GM23338 (cell line): ENCODE data around the gene ATP9B. TPM values are rescaled to one million over a fixed set of nuclear protein-coding genes. Genes with fewer than 3 reads are reported as not detected.

Source experiments
- ATAC-seq: fragments of 200-7000 bp; cut with Tn5 transposase; 3 replicates; pipeline ENCODE4 v1.9.1; 2020
- DNase-seq: peaks from one replicate; pipeline ENCODE4 v3.0.0-alpha.2; 2015; ENCODE audit warnings: low spot score
- H2AFZ ChIP-seq: fragments of 200-600 bp; sonication (generic); 2 replicates; pipeline ENCODE4 v1.8.0; 2016; ENCODE audit warnings: antibody characterized with exemption, mild to moderate bottlenecking, moderate library complexity
- H3F3A ChIP-seq: fragments of 200-600 bp; sonication (generic); replicated peaks from 2 replicates; pipeline ENCODE4 v1.8.0; 2017; ENCODE audit warnings: antibody characterized with exemption, mixed run types, low read depth
- H3K27ac ChIP-seq: fragments of 200-600 bp; sonication (generic); 2 replicates; pipeline ENCODE4 v1.6.1; 2016; ENCODE audit warnings: low read depth
- H3K27me3 ChIP-seq: fragments of 200-600 bp; sonication (generic); 2 replicates; pipeline ENCODE4 v1.8.0; 2016; ENCODE audit warnings: mild to moderate bottlenecking, mixed run types, moderate library complexity; ENCODE audit not compliant: insufficient read depth
- H3K36me3 ChIP-seq: fragments of 200-600 bp; sonication (generic); 2 replicates; pipeline ENCODE4 v1.8.0; 2016; ENCODE audit warnings: mild to moderate bottlenecking; ENCODE audit not compliant: insufficient read depth
- H3K4me1 ChIP-seq: fragments of 200-600 bp; sonication (generic); 2 replicates; pipeline ENCODE4 v1.8.0; 2016; ENCODE audit warnings: mild to moderate bottlenecking, moderate library complexity; ENCODE audit not compliant: insufficient read depth
- H3K4me2 ChIP-seq: fragments of 200-600 bp; sonication (generic); 2 replicates; pipeline ENCODE4 v1.7.1; 2017; ENCODE audit warnings: mixed run types
- H3K4me3 ChIP-seq: fragments of 200-600 bp; sonication (generic); 2 replicates; pipeline ENCODE4 v1.6.1; 2016; ENCODE audit warnings: mixed run types
- H3K79me2 ChIP-seq: fragments of 200-600 bp; sonication (generic); replicated peaks from 2 replicates; pipeline ENCODE4 v1.8.0; 2017; ENCODE audit warnings: mild to moderate bottlenecking; ENCODE audit not compliant: insufficient read depth
- H3K9me2 ChIP-seq: fragments of 200-600 bp; sonication (generic); 2 replicates; pipeline ENCODE4 v1.8.0; 2017; ENCODE audit not compliant: insufficient read depth
- H4K20me1 ChIP-seq: fragments of 200-600 bp; sonication (generic); replicated peaks from 2 replicates; pipeline ENCODE4 v1.8.0; 2017; ENCODE audit warnings: mild to moderate bottlenecking; ENCODE audit not compliant: insufficient read depth
- H3K27ac Mint-ChIP-seq: 2 replicates; pipeline ENCODE4 v1.8.0; 2020; ENCODE audit warnings: inconsistent platforms, mild to moderate bottlenecking, moderate library complexity, mixed read lengths
- H3K27me3 Mint-ChIP-seq: 3 replicates; pipeline ENCODE4 v1.8.0; 2022; ENCODE audit warnings: low read depth, mild to moderate bottlenecking, moderate library complexity, mixed read lengths, inconsistent platforms; ENCODE audit not compliant: insufficient read depth, poor library complexity
- H3K36me3 Mint-ChIP-seq: 3 replicates; pipeline ENCODE4 v1.8.0; 2021; ENCODE audit warnings: low read depth, mild to moderate bottlenecking, inconsistent platforms, moderate library complexity, mixed read lengths
- H3K4me1 Mint-ChIP-seq: 3 replicates; pipeline ENCODE4 v1.8.0; 2020; ENCODE audit warnings: mild to moderate bottlenecking, inconsistent platforms, mixed read lengths
- H3K4me3 Mint-ChIP-seq: 3 replicates; pipeline ENCODE4 v1.8.0; 2021; ENCODE audit warnings: moderate library complexity, mild to moderate bottlenecking, inconsistent platforms, mixed read lengths
- H3K9me3 Mint-ChIP-seq: 3 replicates; pipeline ENCODE4 v1.8.0; 2020; ENCODE audit warnings: moderate library complexity, mild to moderate bottlenecking, inconsistent platforms, mixed read lengths
- EZH2 ChIP-seq: fragments of 200-600 bp; sonication (generic); IDR thresholded peaks from one replicate; pipeline ENCODE4 v1.8.0; 2017; ENCODE audit warnings: antibody characterized with exemption, mild to moderate bottlenecking, low read depth; ENCODE audit not compliant: unreplicated experiment
- NANOG ChIP-seq: IDR thresholded peaks from 2 replicates; pipeline ENCODE4 v1.6.1; 2016; ENCODE audit warnings: antibody characterized with exemption, borderline replicate concordance
- STAT1 ChIP-seq: IDR thresholded peaks from one replicate; pipeline ENCODE4 v1.6.1; 2016; ENCODE audit warnings: antibody characterized with exemption; ENCODE audit not compliant: unreplicated experiment
- ZNF331 ChIP-seq: fragments of 250-450 bp; sonication (Bioruptor Pico); IDR thresholded peaks from 2 replicates; pipeline ENCODE4 v1.5.0; 2020; ENCODE audit warnings: low read depth, mild to moderate bottlenecking, moderate library complexity
- polyA plus RNA-seq: library from polyadenylated mRNA; unstranded; fragments of >200 nt; fragmentation: Nextera tagmentation; extraction: Ambion mirVana; gene quantifications from 2 replicates; pipeline ENCODE4 v1.2.1, GENCODE V29; 2016
- total RNA-seq: library from RNA; depleted of rRNA; stranded (reverse); fragments of >200 nt; shearing (Covaris generic); gene quantifications from 2 replicates; pipeline ENCODE4 v1.2.3, GENCODE V29; 2014
- TF ChIP-seq, protein P1 (sequence below): IDR thresholded peaks from one replicate; pipeline ENCODE4 v1.6.1; 2018; ENCODE audit warnings: antibody characterized with exemption; ENCODE audit not compliant: unreplicated experiment
- TF ChIP-seq, protein P2 (sequence below): IDR thresholded peaks from 2 replicates; pipeline ENCODE4 v1.6.1; 2016; ENCODE audit warnings: antibody characterized with exemption
- TF ChIP-seq, protein P3 (sequence below): fragments of 250-450 bp; sonication (Bioruptor Pico); IDR thresholded peaks from 2 replicates; pipeline ENCODE4 v1.5.0; 2020; ENCODE audit warnings: mild to moderate bottlenecking, moderate library complexity

Gene ATP9B
- total and polyA plus RNA-seq, 2 experiments from 2014 or later = 14.2 to 25.6 TPM

DNA sequence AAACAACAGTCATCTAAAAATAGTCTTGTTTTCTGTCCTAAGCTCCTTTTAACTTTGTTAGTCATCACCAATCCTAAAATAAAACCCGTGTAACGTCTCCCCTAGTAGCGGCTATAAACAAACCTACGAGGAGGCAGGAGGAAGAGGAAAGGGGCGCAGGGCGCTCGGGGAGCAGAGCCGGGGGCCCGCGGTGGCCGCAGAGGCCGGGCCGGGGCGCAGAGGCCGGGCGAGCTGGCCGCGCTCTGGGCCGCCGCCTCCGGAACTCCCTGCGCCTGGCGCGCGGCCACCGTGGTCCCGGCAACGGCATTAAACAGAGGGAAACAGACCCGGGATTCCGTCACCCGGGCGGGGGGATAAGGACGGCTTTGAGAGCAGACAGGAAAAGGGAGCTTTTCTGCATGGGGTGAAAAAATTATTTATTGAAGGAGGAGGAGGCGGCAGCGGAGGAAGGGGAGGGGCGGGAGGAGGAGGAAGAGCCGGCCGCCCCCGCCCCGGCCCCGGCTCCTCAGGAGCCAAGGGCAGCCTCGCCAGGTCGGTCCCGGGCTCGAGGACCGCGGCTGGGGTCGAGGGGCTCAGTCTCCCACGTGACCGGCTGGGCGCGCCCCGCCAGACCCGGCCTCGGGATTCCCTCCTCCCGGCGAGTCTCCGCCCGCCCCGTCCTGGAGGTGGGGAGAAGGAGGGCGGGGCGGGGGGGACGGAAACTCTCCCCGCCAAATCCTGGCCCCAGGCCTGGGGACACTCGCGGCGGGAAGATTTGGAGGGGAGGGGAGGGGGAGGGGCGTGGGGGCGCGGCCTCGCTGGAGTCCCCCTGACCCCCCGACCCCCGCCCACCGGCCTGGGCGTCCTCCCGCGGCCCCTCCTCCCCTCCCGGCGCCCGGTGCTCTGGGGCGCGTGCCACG is 324.7 kb downstream of the ATP9B start (continued):
- TF ChIP-seq, protein P1, sequence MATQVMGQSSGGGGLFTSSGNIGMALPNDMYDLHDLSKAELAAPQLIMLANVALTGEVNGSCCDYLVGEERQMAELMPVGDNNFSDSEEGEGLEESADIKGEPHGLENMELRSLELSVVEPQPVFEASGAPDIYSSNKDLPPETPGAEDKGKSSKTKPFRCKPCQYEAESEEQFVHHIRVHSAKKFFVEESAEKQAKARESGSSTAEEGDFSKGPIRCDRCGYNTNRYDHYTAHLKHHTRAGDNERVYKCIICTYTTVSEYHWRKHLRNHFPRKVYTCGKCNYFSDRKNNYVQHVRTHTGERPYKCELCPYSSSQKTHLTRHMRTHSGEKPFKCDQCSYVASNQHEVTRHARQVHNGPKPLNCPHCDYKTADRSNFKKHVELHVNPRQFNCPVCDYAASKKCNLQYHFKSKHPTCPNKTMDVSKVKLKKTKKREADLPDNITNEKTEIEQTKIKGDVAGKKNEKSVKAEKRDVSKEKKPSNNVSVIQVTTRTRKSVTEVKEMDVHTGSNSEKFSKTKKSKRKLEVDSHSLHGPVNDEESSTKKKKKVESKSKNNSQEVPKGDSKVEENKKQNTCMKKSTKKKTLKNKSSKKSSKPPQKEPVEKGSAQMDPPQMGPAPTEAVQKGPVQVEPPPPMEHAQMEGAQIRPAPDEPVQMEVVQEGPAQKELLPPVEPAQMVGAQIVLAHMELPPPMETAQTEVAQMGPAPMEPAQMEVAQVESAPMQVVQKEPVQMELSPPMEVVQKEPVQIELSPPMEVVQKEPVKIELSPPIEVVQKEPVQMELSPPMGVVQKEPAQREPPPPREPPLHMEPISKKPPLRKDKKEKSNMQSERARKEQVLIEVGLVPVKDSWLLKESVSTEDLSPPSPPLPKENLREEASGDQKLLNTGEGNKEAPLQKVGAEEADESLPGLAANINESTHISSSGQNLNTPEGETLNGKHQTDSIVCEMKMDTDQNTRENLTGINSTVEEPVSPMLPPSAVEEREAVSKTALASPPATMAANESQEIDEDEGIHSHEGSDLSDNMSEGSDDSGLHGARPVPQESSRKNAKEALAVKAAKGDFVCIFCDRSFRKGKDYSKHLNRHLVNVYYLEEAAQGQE = no peak
- no peak for TF ChIP-seq NANOG
- TF ChIP-seq ZNF331 = no peak
- no peak for TF ChIP-seq STAT1
- TF ChIP-seq, protein P2, sequence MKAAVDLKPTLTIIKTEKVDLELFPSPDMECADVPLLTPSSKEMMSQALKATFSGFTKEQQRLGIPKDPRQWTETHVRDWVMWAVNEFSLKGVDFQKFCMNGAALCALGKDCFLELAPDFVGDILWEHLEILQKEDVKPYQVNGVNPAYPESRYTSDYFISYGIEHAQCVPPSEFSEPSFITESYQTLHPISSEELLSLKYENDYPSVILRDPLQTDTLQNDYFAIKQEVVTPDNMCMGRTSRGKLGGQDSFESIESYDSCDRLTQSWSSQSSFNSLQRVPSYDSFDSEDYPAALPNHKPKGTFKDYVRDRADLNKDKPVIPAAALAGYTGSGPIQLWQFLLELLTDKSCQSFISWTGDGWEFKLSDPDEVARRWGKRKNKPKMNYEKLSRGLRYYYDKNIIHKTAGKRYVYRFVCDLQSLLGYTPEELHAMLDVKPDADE = no peak

DNA sequence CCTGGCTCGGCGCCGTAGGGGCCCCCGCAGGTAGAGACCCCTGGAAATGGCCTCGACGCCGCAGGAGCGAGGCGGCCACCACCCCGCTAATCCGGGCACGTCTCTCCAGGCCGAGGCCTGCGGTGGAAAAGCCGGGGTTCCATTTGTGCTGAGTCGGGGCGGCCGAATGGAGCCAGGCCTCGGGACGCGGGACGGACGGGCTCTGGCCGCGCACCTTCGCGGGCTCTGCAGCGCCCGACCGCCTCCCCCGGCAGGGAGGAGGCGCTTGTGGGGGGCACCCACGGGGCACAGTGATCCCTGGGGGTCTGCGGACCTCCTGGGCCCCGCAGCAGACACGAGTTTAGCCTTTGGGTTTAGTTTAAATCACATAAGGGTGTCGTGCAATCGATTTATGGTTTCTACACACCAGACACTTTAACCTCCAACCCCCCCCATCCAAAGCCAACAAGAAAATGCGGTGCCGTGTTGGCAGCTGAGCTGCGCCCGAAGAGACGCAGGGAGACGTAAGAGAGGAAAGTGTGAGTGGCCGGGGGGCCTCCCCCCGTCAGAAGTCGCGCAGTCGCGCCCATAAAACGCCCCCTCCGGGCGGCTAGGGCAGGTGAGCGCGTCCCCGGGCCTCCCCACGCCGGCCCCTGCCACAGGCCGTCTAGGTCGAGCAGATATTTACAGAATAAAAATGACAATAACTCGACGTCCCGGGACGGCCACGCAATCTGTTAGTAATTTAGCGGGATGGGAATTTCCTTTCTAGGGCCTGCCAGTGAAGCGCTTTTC is 325.5 kb downstream of the ATP9B start:
- ATAC-seq = peak; percentile 25
- Histone ChIP-seq H3K36me3 (no peaks in the 10 kb centered on the region), H3K9me2 (no peaks in the 10 kb centered on the region), H2AFZ (peak overlapping the region; percentile 85), H3K27ac (no peak overlapping the region), H3K4me1 (peaks cover 13% of the 10 kb centered on the region), H4K20me1 (no peaks in the 10 kb centered on the region; the same call in 1 of the 2 replicates), H3K79me2 (no peaks in the 10 kb centered on the region), H3K4me2 (peak overlapping the region; percentile 83), H3K27me3 (peaks cover 93% of the 10 kb centered on the region), H3F3A (no peaks in the 10 kb centered on the region; the same call in 1 of the 2 replicates), H3K4me3 (peak overlapping the region; percentile 65)
- no peak for DNase-seq
- H3K9me3 Mint-ChIP-seq = no peaks in the 10 kb centered on the region; the same call in 1 of the 3 replicates
- no peaks in the 10 kb centered on the region; the same call in 2 of the 3 replicates for H3K36me3 Mint-ChIP-seq
- H3K27ac Mint-ChIP-seq = no peak overlapping the region
- TF ChIP-seq, protein P2 = no peak
- peak; percentile 96 for TF ChIP-seq EZH2
- TF ChIP-seq, protein P3, sequence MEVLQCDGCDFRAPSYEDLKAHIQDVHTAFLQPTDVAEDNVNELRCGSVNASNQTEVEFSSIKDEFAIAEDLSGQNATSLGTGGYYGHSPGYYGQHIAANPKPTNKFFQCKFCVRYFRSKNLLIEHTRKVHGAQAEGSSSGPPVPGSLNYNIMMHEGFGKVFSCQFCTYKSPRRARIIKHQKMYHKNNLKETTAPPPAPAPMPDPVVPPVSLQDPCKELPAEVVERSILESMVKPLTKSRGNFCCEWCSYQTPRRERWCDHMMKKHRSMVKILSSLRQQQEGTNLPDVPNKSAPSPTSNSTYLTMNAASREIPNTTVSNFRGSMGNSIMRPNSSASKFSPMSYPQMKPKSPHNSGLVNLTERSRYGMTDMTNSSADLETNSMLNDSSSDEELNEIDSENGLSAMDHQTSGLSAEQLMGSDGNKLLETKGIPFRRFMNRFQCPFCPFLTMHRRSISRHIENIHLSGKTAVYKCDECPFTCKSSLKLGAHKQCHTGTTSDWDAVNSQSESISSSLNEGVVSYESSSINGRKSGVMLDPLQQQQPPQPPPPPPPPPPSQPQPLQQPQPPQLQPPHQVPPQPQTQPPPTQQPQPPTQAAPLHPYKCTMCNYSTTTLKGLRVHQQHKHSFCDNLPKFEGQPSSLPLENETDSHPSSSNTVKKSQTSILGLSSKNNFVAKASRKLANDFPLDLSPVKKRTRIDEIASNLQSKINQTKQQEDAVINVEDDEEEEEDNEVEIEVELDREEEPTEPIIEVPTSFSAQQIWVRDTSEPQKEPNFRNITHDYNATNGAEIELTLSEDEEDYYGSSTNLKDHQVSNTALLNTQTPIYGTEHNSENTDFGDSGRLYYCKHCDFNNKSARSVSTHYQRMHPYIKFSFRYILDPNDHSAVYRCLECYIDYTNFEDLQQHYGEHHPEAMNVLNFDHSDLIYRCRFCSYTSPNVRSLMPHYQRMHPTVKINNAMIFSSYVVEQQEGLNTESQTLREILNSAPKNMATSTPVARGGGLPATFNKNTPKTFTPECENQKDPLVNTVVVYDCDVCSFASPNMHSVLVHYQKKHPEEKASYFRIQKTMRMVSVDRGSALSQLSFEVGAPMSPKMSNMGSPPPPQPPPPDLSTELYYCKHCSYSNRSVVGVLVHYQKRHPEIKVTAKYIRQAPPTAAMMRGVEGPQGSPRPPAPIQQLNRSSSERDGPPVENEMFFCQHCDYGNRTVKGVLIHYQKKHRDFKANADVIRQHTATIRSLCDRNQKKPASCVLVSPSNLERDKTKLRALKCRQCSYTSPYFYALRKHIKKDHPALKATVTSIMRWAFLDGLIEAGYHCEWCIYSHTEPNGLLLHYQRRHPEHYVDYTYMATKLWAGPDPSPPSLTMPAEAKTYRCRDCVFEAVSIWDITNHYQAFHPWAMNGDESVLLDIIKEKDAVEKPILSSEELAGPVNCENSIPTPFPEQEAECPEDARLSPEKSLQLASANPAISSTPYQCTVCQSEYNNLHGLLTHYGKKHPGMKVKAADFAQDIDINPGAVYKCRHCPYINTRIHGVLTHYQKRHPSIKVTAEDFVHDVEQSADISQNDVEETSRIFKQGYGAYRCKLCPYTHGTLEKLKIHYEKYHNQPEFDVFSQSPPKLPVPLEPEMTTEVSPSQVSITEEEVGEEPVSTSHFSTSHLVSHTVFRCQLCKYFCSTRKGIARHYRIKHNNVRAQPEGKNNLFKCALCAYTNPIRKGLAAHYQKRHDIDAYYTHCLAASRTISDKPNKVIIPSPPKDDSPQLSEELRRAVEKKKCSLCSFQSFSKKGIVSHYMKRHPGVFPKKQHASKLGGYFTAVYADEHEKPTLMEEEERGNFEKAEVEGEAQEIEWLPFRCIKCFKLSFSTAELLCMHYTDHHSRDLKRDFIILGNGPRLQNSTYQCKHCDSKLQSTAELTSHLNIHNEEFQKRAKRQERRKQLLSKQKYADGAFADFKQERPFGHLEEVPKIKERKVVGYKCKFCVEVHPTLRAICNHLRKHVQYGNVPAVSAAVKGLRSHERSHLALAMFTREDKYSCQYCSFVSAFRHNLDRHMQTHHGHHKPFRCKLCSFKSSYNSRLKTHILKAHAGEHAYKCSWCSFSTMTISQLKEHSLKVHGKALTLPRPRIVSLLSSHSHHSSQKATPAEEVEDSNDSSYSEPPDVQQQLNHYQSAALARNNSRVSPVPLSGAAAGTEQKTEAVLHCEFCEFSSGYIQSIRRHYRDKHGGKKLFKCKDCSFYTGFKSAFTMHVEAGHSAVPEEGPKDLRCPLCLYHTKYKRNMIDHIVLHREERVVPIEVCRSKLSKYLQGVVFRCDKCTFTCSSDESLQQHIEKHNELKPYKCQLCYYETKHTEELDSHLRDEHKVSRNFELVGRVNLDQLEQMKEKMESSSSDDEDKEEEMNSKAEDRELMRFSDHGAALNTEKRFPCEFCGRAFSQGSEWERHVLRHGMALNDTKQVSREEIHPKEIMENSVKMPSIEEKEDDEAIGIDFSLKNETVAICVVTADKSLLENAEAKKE (CRISPR knock-in tag) = no peak
- H3K4me1 Mint-ChIP-seq = peaks cover 12% of the 10 kb centered on the region
- peak overlapping the region; percentile 67 for H3K4me3 Mint-ChIP-seq
- peaks cover 74% of the 10 kb centered on the region for H3K27me3 Mint-ChIP-seq
